ENCODE measurements around the gene PUM1.
"Not testable (repeated sequence)": the region's sequence is repeated elsewhere in the genome, so short reads cannot be mapped to it uniquely, and the experiment has no call there.

The PUM1 gene

DNA sequence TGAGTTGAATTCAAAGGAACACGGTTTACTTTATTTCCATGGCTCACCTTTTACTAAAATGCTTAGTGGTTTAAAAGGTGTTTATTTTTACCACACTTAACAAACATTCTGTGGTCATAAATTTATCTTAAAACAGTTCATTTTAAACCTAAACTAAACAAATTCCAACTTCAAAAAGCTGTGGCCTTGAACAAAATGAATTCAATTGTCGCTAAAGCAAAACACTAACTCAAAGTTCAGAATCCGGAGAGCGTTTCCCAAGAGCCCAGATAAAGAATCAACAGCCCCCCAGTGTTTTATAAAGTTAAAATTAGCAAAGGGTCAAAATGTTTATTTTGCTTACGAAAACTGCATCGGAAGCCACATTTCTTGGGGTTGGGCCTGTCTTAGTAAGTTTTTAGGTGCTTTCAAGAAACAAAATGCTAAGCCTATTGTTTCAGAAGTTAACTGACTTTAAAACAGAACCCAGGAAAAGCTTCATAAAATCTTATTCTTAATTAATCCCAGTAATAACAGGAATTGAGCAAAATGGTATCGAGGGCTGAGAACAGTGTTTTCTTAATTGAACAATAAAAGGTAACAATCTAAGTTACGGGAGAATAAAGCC is 1.3 kb downstream of the PUM1 start:
- DNase-seq, result peak in 1 of 2 donors; percentile 16

DNA sequence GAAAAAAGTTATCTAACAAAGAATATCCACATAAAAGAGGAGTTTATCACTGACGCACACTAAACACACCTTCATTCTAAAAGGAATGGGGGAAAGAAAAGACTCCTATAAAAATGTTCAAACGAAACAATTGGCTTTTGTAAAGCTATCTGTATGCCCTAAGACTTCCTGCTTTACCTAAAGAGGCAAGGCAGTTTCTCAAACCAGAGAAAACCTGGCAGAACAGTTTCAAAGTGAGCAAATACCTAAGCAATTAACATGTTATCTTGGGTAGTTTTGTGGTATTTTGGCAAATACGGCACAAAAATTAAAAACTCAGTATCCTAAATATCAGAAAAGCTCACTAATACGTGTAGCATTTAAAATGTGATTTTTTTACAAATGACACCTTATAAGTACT is 1.9 kb downstream of the PUM1 start:
- peak in 1 of 2 donors; percentile 40 for DNase-seq

DNA sequence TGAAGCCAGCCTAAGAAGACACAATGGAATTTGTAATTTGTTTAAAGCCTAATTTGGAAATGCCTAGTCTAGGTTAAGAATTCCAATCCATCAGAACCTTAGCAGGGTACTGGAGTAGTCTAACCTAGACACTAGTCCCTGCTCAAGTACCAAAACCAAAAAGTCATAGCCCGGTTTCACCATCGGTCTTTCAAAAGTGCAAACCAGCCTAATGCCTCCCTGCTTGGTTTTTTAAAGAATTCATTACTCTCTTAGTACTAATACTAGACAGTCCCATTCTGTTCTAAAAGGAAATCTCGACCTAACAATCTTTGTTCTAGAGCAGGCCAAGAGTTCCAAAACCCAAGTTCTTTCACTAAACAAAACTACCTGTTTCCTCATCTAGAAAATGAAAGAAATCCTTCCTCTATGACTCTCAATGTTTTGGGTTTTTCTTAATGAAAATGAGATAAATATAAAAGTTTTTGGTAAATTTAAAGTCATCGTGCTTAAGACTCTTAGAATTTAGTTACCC is 2.6 kb downstream of the PUM1 start:
- DNase-seq, result no peak

DNA sequence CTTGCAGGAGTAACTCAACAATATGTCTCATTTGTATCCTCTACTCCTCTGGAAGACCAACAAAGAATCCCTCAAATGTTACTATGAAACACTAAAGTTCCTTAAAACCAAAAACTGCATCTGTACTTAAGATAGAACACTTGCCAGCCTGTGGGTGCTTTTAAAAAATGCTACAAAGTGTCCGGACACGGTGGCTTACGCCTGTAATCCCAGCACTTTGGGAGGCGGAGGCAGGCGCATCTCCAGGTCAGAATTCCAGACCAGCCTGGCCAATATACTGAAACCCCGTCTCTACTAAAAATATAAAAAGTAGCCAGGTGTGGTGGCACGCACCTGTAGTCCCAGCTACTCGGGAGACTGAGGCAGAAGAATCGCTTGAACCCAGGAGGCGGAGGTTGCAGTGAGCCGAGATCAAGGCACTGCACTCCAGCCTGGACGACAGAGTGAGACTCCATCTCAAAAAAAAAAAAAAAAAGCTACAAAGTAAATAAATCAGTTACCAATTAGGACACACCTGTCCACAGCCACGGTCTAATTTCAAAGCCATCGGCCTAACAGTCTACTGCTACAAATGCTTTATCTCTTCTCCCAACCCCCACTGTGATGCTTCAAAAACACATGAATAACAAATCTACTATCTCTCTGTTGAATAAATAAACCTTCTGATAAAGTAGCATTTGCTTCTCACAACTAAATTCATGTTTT is 3.2 kb downstream of the PUM1 start:
- DNase-seq, result peak in 1 of 2 donors; percentile 13

DNA sequence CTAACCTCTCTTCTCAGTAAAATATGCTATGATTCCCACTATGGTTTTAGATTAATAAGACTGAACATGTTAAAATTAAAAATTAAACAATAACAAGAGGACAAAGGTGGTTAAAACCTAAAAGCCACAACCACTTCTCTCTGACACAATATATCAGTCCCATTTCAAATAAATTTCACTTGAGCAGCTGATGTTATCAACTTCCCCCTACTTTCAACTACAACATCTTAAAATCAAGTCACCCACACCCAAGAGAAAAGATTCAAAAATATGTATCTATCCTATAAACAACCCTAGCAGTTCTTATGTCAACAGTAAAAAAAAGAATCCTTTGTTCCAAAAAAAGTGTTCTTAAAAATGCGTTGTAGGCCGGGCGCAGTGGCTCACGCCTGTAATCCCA is 7.5 kb downstream of the PUM1 start:
- DNase-seq, result peak in 1 of 2 donors; percentile 39

DNA sequence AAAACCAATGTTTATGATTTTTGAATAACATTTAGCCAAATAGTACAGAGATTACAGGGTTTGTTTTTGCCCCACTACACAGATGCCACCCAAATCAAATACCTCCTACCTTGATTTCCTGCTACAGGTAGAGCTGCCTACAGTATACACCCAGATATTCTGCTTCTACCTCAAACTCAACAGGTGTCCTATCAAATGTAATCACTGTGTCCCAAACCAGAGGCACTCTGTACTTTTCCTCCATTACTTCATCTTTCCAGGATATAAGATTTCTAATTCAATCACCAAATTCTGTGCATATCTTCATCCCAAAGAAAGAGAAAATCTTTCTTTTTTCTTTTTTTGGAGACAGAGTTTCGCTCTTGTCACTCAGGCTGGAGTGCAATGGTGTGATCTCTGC is 9.6 kb downstream of the PUM1 start:
- DNase-seq, result no peak

DNA sequence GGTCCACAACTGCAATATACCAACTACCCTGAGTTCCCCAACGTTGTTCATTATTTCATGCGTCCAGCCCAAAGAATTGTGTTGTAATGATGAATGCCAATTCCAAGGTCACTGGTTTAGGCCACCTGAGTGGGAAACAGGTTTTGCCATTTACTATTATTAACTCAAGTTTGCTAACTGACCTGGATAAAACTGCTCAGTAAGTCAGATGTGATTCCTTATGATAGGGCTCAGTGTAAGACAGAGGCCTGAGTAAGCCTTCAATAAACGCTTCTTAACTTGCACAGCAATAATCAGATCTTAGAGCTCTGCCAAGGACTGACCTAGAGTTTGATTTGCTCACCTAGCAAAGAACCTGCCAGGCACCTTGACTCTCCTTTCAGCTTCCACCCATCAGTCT is 10.0 kb downstream of the PUM1 start:
- no peak for DNase-seq

DNA sequence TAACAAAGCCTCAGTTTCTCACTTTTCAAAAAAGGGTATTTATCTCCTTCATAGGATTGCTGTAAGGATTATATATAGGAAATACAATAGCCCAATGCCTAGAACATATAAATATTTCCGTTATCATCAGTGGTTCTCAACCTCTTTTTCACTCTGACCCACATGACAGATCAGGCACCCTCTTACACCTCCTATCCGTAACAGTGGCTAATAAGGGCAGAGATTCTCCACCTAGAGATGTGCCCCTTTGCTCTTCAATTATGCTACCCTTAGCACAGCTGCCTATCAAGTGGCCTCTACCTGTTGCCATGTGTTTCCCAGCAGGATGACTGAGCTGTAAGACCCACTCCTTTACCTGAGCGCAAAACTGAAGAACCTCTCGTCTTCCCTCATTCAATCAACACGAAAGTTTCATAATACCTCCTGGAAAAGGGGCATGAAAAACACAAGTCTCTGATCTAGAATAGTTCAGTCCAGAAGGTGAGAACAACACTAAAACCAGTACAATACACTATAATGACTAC is 10.5 kb downstream of the PUM1 start:
- no peak for DNase-seq

DNA sequence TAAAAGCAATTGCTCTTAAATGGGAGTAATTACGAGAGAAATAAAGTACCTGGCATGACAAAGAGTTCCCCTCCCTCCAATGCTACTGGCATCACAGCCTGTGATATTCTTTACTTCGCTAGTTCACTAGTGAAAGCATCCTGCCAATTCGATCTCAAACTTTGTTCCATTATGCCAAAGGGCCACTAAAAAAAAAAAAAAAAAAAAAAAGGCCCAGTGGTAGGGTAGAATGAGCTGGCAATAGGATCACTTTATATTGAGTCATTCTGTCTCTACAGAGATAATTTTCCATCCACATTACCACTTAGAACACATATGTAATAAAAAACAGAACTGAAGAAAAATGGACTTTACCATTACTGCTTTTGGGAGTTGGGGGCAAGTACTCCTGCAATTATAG is 11.2 kb downstream of the PUM1 start:
- DNase-seq, result no peak

DNA sequence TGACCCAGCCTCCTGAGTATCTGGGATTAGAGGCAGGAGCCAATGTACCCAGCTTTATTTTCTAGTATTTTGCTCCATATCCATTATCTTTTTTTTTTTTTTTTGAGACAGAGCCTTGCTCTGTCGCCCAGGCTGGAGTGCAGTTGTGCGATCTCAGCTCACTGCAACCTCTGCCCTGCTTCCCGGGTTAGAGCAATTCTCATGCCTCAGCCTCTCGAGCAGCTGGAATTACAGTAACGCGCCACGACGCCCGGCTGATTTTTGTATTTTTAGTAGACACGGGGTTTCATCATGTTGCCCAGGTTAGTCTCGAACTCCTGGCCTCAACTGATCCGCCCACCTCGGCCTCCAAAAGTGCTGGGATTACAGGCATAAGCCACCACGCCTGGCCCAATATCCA is 12.9 kb downstream of the PUM1 start:
- DNase-seq, result not testable (repeated sequence)

DNA sequence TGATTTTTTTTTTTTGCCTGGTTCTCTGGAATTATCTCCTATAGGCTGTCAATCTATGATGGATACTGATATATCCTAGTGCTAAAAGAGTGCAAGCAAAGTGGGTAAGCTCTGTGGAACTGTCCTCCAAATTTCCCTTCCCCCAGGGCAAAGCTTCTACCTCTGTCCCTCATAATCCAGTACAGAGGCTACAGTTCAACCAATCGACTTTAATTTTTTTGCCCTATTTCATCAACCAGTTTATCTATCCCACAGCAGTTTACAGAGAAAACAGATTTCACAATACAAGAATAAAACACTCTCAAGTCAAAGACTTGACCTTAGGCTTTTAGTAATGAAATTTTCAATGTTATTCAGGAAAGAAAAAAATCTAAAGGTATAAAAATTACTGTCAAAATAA is 13.9 kb downstream of the PUM1 start:
- DNase-seq, result no peak

DNA sequence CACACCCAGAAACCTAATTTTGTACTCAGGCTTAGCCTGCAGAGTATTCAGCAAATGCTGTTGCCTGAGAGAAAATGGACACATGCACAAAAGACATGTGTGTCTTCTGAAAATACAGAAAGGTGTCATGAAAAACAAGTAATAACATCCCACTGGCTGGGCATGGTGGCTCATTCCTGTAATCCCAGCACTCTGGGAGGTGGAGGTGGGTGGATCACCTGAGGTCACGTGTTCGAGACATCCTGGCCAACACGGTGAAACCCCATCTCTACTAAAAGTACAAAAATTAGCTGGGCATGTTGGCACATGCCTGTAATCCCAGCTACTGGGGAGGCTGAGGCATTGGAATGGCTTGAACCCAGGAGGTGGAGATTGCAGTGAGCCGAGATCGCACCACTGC is 18.0 kb downstream of the PUM1 start:
- not testable (repeated sequence) for DNase-seq

DNA sequence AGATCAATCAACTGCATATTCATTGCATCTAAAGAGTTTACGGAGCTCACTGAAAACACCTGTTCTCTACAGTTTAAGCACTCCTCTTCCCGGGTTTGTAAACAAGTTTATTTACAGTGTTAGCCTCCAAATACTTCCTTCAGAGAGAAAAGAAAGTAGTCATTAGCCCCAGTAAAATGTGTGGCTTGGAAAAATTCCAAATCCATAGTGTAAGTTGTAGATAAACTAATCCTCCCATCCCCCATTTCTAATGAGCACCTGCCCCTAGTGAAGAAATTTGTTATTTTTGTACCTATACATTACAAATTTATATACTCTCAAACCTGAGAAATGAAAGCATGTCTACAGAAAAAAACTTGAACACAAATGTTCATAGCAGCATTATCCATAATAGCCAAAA is 21.9 kb downstream of the PUM1 start:
- DNase-seq, result no peak

DNA sequence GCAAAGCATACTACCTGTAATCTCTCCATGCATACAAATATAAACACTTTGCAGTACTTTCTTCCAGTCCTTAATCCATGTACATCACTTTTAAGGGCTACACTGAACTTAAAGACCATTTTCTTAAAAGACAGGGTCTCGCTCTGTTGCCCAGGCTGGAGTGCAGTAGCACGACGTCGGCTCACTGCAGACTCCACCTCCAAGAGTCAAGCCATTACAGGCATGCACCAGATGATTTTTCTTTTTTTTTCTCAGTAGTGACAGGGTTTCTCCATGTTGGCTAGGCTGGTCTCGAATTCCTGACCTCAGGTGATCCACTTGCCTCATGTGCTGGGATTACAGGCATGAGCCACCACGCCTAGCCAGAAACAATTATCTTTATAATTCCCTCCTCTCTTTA is 22.9 kb downstream of the PUM1 start:
- DNase-seq, result no peak

DNA sequence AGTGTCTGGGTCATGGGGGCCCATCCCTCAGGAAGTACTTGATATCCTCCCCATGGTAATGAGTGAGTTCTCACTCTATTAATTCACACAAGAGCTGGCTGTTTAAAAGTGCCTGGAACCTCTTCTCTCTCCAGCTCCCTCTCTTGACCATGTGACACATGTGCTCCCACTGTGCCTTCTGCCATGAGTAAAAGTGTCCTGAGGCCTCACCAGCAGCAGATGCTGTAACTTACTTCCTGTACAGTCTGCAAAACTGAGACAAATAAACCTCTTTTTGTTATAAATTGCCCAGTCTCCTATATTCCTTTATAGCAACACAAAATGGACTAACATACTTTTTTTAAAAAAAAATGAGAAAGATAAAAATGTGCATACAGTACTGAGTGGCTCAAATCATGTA is 24.0 kb downstream of the PUM1 start:
- no peak for DNase-seq

DNA sequence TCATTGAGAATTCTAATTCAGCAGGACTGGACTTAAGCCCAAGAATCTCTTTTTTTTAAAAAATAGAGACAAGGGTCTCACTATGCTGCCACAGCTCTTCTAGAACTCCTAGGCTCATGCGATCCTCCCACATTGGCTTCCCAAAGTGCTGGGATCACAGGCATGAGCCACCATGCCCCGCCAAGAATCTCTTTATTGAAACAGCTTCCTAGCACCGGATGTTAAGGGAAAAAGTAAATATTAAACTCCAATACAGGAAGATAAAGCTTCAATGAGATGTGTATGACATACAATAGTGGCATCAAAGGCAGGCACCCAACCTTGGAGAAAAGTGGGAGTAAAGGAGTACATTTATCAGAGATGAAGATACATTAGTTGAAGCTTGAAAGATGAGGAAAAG is 25.5 kb downstream of the PUM1 start:
- no peak for DNase-seq

DNA sequence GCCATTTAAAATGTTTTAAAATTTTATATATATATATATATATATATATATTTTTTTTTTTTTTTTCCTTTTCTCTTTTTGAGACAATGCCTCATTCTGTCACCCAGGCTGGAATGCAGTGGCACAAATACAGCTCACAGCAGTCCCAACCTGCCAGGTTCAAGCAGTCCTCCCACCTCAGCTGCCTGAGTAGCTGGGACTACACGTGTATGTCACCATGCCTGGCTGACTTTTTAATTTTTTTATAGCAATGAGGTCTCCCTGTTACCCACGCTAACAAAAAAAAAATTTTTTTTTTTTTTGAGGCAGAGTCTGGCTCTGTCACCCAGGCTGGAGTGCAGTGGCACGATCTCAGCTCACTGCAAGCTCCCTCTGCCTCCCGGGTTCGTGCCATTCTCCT is 26.6 kb downstream of the PUM1 start:
- DNase-seq, result not testable (repeated sequence)

DNA sequence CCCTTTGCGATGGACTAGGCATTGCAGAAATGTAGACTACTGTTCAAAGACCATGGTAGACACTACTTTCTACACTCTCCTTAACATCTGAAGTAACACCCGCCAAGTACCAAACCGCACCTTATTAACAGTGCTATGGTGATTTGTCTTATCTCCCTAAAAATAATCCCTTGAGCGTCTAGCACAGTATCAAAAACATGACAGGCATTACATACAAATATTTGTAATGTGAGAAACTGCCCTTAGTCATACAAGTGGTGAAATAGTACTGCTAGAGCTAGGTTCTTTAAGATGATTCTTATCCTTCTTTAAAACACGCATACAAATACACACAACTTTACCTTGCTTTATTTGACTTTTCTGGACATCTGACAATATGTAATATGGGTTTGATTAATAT is 27.2 kb downstream of the PUM1 start:
- DNase-seq, result no peak

DNA sequence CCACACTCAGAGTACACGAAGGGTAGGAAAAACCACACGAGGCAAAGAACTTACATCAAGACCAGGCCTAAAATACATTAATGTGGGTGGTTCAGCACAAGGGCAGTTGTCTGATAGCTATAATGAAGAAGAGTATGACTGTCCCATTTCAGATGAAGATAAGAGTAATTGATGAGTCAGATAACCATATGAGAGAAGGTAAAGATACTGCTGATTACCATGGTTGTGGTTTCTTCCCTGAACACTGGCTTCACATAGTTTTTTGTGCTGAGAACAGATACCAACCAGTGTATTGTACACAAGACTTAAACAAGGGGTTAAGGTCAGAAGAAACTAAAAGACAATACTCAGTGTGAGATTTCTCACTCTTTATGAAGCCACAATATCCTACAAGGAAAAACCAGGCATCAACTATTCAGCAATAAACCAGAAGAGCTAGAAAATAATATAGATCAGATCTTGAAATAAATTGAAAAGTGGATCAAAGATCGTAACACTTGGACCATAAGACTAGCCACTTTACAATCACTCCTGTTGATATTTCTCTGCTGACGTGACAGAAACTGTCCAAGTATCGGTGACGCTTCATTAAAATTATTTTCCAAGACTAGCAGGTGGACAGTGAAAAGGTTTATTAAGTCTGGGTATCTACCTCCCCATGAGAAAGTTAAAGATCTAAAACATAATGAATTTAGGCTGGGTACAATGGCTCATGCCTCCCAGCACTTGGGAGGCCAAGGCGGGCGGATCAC is 28.6 kb downstream of the PUM1 start:
- DNase-seq, result no peak

DNA sequence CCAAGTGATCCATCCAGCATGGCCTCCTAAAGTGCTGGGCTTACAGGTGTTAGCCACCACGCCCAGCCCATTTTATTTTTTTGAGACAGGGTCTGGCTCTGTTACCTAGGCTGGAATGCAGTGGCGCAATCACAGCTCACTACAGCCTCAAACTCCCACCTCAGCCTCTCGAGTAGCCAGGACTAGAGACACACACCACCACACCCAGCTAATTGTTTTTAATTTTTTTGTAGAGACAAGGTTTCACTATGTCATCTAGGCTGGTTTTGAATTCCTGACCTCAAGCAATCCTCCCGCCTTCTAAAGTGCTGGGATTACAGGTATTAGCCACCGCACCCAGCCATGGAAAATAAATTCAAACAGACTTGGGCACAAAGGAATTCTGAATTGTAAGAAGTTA is 31.9 kb downstream of the PUM1 start:
- DNase-seq, result no peak

DNA sequence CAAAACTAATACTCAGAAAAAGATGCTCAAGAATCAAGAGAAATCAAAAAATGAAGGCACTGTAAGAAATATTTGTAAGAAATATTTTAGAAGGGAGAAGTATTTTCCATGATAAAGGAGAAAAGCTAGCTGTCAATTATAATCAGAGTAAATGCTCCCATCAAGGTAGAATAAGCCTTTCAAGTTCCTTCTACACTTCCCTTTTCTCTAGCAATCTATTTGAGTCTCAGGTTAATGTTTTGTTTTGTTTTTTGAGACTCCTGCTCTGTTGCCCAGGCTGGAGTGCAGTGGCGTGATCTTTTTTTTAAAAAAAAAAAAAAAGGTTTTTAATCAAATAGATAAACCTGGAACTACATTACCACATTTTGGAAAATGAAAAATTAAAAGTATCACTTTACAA is 33.3 kb downstream of the PUM1 start:
- DNase-seq, result no peak

DNA sequence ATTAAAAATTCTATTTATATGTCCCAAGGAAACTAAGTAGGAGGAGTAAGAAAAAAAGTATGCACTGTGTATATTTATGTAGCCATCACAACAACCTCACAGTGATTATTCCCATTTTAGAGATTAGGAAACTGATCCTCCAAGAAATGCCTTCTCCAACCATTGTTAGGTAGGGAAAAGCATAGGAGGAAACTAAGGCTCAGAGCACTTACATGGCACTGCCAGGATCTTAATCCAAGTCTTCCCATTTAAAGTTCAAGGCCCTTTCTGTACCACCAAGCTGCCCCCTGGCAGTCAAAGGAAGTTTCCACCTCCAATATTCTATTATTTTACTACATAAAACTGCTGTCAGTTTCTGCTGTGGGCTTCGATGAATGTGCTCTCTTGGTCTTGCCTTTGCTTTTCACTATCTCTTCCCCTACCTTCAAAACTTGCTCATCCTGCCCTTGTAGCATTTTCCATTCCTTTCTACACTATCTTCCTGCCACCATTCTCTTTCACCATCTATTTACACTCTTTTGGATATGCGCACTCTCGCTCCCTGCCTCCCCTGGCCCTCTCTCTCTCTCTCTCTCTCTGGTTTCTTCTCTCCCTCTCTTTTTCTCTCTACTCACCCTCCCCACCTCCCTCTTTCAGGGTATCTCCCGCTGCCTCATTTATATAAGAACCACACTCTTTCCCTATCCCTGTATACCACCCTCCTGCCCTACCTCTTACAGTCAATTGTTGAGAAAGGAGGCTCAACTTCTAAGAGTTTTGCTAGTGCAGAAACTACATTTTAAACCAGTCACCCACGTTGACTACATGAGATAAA is 34.0 kb downstream of the PUM1 start:
- no peak for DNase-seq

DNA sequence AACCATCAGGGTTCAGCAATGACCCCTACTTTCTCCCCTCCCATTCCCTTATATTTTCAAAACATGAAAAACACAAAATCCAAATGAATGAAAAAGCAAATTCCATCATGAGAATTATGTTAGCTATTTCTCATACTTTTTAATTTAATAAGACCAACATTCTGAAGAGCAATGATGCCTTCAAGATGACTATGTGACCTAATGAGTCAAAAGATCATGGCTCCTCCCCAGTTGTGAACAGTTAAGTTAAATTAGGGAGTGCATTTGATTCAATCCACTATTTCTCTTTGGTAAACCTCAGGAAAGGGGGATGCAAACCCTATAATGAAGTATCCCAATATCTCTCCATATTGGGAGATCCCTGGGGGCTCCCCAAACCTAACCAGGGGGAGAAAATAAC is 36.5 kb downstream of the PUM1 start:
- DNase-seq, result no peak
